Tibial nerve (tissue), 4 donors: Measurements from ENCODE around the gene PRODH2. TPM values are rescaled to one million over a fixed set of nuclear protein-coding genes. Genes with fewer than 3 reads are reported as not detected.

Experiments used
- DNase-seq, 2 donors: peaks; one replicate each; pipeline ENCODE4 v3.0.0-alpha.2; 2019; ENCODE audit warnings: low spot score in 2 of 2
- H3K27ac ChIP-seq, 4 donors: fragments of 200-600 bp; sonication (generic) in 3 of 4; one replicate each; pipeline ENCODE4 v1.5.1; 2017 to 2019; ENCODE audit warnings: mild to moderate bottlenecking in 1 of 4
- H3K27me3 ChIP-seq, 2 donors: fragments of 200-600 bp; sonication (generic) in 1 of 2; one replicate each; pipeline versions ENCODE4 v1.5.1 to v1.6.0; 2017 to 2019
- H3K36me3 ChIP-seq, 3 donors: fragments of 200-600 bp; sonication (generic); one replicate each; pipeline ENCODE4 v1.5.1; 2018 to 2019
- H3K4me1 ChIP-seq, 4 donors: fragments of 200-600 bp; sonication (generic) in 3 of 4; one replicate each; pipeline ENCODE4 v1.5.1; 2017 to 2019
- H3K4me3 ChIP-seq, 4 donors: fragments of 200-600 bp; sonication (generic) in 3 of 4; one replicate each; pipeline ENCODE4 v1.5.1; 2017 to 2019; ENCODE audit warnings: mild to moderate bottlenecking in 1 of 4, moderate library complexity in 1 of 4
- H3K9me3 ChIP-seq, 4 donors: fragments of 200-600 bp; sonication (generic) in 3 of 4; one replicate each; pipeline ENCODE4 v1.5.1; 2017 to 2019
- EP300 ChIP-seq, 2 donors: sonication (generic); formaldehyde crosslinking; IDR thresholded peaks; one replicate each; pipeline ENCODE4 v1.6.1; 2017; ENCODE audit warnings: antibody characterized with exemption in 2 of 2, mild to moderate bottlenecking in 1 of 2
- POLR2A ChIP-seq, 2 donors: fragments of 450-650 bp; IDR thresholded peaks; one replicate each; pipeline ENCODE4 v1.6.1; 2017; ENCODE audit warnings: antibody characterized with exemption in 2 of 2, mild to moderate bottlenecking in 2 of 2, moderate library complexity in 2 of 2
- WGBS, 2 donors: methylation state at CpG; one replicate each; pipeline ENCODE4 v1.1.5; 2018; 5-methylcytosine and 5-hydroxymethylcytosine counted together
- total RNA-seq, 4 donors: library from RNA; depleted of rRNA; stranded (reverse); fragments of >200 nt; gene quantifications; one replicate each; pipeline ENCODE4 v1.1.0, GENCODE V29; 2016
- TF ChIP-seq, protein P1 (sequence below), 5 experiments: fragments of 200-600 bp in 3 of 5; fragments of 450-650 bp in 2 of 5; sonication (generic) in 3 of 5; IDR thresholded peaks; one replicate each; pipeline ENCODE4 v1.5.1; 2016 to 2019; ENCODE audit warnings: antibody characterized with exemption in 5 of 5, mild to moderate bottlenecking in 3 of 5, moderate library complexity in 2 of 5

Gene PRODH2, protein sequence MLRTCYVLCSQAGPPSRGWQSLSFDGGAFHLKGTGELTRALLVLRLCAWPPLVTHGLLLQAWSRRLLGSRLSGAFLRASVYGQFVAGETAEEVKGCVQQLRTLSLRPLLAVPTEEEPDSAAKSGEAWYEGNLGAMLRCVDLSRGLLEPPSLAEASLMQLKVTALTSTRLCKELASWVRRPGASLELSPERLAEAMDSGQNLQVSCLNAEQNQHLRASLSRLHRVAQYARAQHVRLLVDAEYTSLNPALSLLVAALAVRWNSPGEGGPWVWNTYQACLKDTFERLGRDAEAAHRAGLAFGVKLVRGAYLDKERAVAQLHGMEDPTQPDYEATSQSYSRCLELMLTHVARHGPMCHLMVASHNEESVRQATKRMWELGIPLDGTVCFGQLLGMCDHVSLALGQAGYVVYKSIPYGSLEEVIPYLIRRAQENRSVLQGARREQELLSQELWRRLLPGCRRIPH
- not detected for total RNA-seq

DNA sequence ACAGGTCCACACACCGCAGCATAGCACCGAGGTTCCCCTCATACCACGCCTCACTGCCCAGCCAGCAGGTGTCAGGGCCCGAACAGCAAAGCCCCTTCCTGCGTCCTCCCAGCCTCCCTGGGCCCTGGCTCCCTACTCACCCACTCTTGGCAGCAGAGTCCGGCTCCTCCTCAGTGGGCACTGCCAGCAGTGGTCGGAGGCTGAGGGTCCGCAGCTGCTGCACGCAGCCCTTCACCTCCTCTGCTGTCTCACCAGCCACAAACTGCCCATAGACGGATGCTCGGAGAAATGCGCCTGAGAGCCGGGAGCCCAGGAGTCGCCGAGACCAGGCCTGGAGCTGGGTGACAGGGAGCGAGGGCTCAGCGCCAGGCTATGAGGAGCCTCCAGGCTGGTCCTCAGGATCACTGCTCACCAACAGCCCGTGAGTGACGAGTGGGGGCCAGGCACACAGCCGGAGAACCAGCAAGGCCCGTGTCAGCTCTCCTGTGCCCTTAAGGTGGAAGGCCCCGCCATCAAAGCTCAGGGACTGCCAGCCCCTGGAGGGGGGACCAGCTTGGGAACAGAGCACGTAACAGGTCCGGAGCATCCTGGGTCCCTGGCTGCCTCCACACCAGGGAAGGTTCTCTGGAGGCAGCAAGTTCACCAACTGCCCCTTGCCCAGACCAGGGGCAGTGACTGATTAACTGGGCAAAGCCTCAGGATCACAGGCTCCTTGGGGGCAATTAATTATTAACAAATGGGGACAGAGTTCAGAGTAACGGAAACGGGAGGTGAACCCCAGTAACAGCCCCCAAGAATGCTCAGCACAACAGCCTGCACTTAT, at the start of gene PRODH2:
Gene PRODH2 (minus strand): TSS at position 626 of the 823 bp plus-strand sequence. CDS start 40 bp downstream, at position 586.
- 66 to 71% methylated on average over 23 to 24 of the region's 26 CpGs for WGBS, 2 donors
- no peak within 1 kb of the TSS for H3K4me3 ChIP-seq
- no peak within 1 kb of the TSS for H3K27ac ChIP-seq
- DNase-seq, result no peak
- no peaks in the 10 kb centered on the region for H3K36me3 ChIP-seq
- H3K9me3 ChIP-seq, result no peaks in the 10 kb centered on the region
- peaks cover 0 to 31% of the 10 kb centered on the region in 2 donors for H3K27me3 ChIP-seq
- TF ChIP-seq POLR2A (IDR thresholded peaks at IDR 0.05) (no peak), EP300 (IDR thresholded peaks at IDR 0.05) (no peak)
- TF ChIP-seq, protein P1, sequence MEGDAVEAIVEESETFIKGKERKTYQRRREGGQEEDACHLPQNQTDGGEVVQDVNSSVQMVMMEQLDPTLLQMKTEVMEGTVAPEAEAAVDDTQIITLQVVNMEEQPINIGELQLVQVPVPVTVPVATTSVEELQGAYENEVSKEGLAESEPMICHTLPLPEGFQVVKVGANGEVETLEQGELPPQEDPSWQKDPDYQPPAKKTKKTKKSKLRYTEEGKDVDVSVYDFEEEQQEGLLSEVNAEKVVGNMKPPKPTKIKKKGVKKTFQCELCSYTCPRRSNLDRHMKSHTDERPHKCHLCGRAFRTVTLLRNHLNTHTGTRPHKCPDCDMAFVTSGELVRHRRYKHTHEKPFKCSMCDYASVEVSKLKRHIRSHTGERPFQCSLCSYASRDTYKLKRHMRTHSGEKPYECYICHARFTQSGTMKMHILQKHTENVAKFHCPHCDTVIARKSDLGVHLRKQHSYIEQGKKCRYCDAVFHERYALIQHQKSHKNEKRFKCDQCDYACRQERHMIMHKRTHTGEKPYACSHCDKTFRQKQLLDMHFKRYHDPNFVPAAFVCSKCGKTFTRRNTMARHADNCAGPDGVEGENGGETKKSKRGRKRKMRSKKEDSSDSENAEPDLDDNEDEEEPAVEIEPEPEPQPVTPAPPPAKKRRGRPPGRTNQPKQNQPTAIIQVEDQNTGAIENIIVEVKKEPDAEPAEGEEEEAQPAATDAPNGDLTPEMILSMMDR (IDR thresholded peaks at IDR 0.05), result no peak
- H3K4me1 ChIP-seq, result no peaks in the 10 kb centered on the region

DNA sequence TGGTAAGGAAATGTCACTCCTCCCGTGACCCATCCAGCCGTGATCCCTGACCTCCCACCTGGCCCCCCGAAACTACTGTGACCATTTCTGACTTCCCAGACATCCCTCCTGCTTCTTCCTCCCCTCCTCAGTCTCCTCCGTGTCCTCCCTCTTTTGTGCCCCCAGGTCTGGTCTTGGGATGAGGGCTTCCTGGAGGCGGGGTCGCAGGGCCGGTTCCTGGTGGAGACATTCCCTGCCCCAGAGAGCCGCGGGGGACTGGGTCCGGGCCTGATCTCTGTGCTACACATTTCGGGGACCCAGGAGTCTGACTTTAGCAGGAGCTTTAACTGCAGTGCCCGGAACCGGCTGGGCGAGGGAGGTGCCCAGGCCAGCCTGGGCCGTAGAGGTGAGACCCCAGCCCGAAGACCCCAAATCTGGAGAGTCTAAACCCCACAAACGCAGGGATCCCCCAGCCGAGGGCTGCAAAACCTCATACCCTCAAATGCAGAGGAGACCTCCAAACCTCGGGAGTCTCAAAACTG, 49.1 kb upstream of the PRODH2 start:
- WGBS, 2 donors, result 34 to 43% methylated on average over 19 of the region's 19 CpGs
- TF ChIP-seq POLR2A (IDR thresholded peaks at IDR 0.05) (no peak), EP300 (IDR thresholded peaks at IDR 0.05) (no peak)
- TF ChIP-seq, protein P1 (IDR thresholded peaks at IDR 0.05), result no peak
- Histone ChIP-seq H3K4me1 (peaks cover 0 to 19% (median 4%) of the 10 kb centered on the region in 4 donors), H3K36me3 (no peaks in the 10 kb centered on the region), H3K27ac (no peak overlapping the region), H3K4me3 (no peak overlapping the region), H3K9me3 (peaks cover 0 to 16% (median 0%) of the 10 kb centered on the region in 4 donors), H3K27me3 (peaks cover 0 to 80% of the 10 kb centered on the region in 2 donors)
- no peak for DNase-seq

DNA sequence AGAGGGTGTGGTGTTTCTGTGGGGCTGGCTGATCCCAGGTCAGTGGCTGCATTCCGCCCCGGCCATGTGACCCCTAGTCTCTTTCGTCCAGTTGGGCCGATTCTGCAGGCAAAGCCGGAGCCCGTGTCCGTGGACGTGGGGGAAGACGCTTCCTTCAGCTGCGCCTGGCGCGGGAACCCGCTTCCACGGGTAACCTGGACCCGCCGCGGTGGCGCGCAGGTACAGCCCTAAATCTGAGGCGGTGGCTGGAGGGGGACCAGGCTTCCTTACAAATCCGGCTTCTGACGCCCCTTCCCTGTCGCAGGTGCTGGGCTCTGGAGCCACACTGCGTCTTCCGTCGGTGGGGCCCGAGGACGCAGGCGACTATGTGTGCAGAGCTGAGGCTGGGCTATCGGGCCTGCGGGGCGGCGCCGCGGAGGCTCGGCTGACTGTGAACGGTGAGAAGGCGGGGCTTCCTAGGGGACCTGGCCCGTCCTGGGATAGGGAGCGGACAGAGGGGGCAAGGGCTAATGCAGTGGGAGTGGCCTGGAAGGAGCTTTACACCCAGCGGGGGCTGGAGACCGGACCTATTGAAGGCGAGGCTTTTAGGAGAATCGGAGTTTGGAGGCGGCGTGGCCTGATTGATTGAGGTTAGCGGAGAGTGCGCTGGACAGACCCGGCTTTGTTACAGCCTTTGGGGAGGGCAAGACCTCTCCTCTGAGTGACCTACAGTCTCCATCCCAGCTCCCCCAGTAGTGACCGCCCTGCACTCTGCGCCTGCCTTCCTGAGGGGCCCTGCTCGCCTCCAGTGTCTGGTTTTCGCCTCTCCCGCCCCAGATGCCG, 48.4 kb upstream of the PRODH2 start:
- Histone ChIP-seq H3K4me3 (no peak overlapping the region), H3K27ac (no peak overlapping the region), H3K27me3 (peaks cover 0 to 81% of the 10 kb centered on the region in 2 donors), H3K36me3 (no peaks in the 10 kb centered on the region), H3K4me1 (peaks cover 0 to 26% (median 9%) of the 10 kb centered on the region in 4 donors), H3K9me3 (peaks cover 0 to 16% (median 0%) of the 10 kb centered on the region in 4 donors)
- no peak for DNase-seq
- 7 to 9% methylated on average over 42 to 55 of the region's 55 CpGs for WGBS, 2 donors
- no peak for TF ChIP-seq EP300 (IDR thresholded peaks at IDR 0.05)
- no peak for TF ChIP-seq POLR2A (IDR thresholded peaks at IDR 0.05)
- TF ChIP-seq, protein P1 (IDR thresholded peaks at IDR 0.05), result no peak

DNA sequence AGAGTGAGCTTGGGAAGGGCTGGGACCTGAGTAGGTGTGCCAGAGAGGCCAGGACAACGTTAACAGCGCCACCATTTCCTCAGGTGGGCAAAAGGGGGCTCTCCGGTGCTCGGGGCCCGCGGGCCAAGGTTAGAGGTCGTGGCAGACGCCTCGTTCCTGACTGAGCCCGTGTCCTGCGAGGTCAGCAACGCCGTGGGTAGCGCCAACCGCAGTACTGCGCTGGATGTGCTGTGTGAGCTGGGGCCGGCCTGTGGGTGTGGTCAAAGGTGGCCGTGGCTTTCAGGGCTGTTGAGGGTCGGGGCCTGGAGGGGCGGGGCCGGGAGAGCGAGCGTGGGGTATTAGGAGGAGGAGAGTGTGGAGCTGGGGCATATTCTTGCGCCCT, 47.8 kb upstream of the PRODH2 start:
- WGBS, 2 donors, result 0 to 19% methylated on average over 2 to 19 of the region's 24 CpGs

More for the DNA sequence above, 47.8 kb upstream of the PRODH2 start:
- no peak overlapping the region for H3K27ac ChIP-seq
- no peak for DNase-seq
- peaks cover 0 to 16% (median 0%) of the 10 kb centered on the region in 4 donors for H3K9me3 ChIP-seq
- H3K4me1 ChIP-seq, result peaks cover 0 to 28% (median 10%) of the 10 kb centered on the region in 4 donors
- H3K4me3 ChIP-seq, result no peak overlapping the region
- H3K27me3 ChIP-seq, result peaks cover 0 to 87% of the 10 kb centered on the region in 2 donors
- TF ChIP-seq EP300 (IDR thresholded peaks at IDR 0.05) (no peak), POLR2A (IDR thresholded peaks at IDR 0.05) (no peak)
- TF ChIP-seq, protein P1 (IDR thresholded peaks at IDR 0.05), result no peak
- H3K36me3 ChIP-seq, result no peaks in the 10 kb centered on the region
